HUES6 (cell line): ENCODE results near the gene ZSCAN21.

Experiments used
- H3K27ac ChIP-seq: 2 replicates; pipeline ENCODE4 v1.7.0; 2013; ENCODE audit warnings: low read depth, mild to moderate bottlenecking, low read length, inconsistent platforms
- H3K27me3 ChIP-seq: 2 replicates; pipeline ENCODE4 v1.6.1; 2013; ENCODE audit warnings: low read length; ENCODE audit not compliant: control insufficient read depth, insufficient read depth
- H3K36me3 ChIP-seq: 2 replicates; pipeline ENCODE4 v1.6.1; 2013; ENCODE audit warnings: low read length; ENCODE audit not compliant: control insufficient read depth, insufficient read depth
- H3K4me1 ChIP-seq: 2 replicates; pipeline ENCODE4 v1.6.1; 2013; ENCODE audit warnings: low read length; ENCODE audit not compliant: control insufficient read depth, insufficient read depth
- H3K4me3 ChIP-seq: 2 replicates; pipeline ENCODE4 v1.5.1; 2013; ENCODE audit warnings: low read depth, low read length
- H3K9ac ChIP-seq: one replicate; pipeline ENCODE4 v1.6.1; 2013; ENCODE audit warnings: mild to moderate bottlenecking, low read length
- H3K9me3 ChIP-seq: 2 replicates; pipeline ENCODE4 v1.6.1; 2013; ENCODE audit warnings: low read depth, low read length; ENCODE audit not compliant: control insufficient read depth, insufficient read depth

ZSCAN21 gene

GRCh38 chr7:100015232-100016214, 34.1 kb upstream of the ZSCAN21 start, which contains the start of gene ZKSCAN1:
TSS of gene ZKSCAN1 (plus strand) at chr7:100015596. CDS start at chr7:100023507, 7,911 bp downstream.
- H3K4me1 ChIP-seq, result peaks cover 12% of the 10 kb centered on the region
- H3K9me3 ChIP-seq, result no peaks in the 10 kb centered on the region
- peak within 1 kb of the TSS; percentile 91 for H3K27ac ChIP-seq
- H3K36me3 ChIP-seq, result peaks cover 9% of the 10 kb centered on the region
- H3K4me3 ChIP-seq, result peak within 1 kb of the TSS; percentile 97
- H3K27me3 ChIP-seq, result no peaks in the 10 kb centered on the region; the same call in 1 of the 2 replicates
- H3K9ac ChIP-seq, result peak within 1 kb of the TSS; percentile 94

GRCh38 chr7:100016215-100016901, 33.2 kb upstream of the ZSCAN21 start:
- Histone ChIP-seq H3K4me3 (peak overlapping the region; percentile 97), H3K27ac (peak overlapping the region; percentile 91; the same call in 1 of the 2 replicates)

GRCh38 chr7:100017300-100017699, 32.3 kb upstream of the ZSCAN21 start:
- H3K9me3 ChIP-seq, result no peaks in the 10 kb centered on the region
- H3K36me3 ChIP-seq, result peaks cover 12% of the 10 kb centered on the region
- no peak overlapping the region for H3K4me3 ChIP-seq
- no peaks in the 10 kb centered on the region for H3K27me3 ChIP-seq
- H3K4me1 ChIP-seq, result peaks cover 12% of the 10 kb centered on the region
- H3K27ac ChIP-seq, result no peak overlapping the region
- no peak overlapping the region for H3K9ac ChIP-seq

More at GRCh38 chr7:100016215-100016901, 33.2 kb upstream of the ZSCAN21 start:
- Histone ChIP-seq H3K9ac (peak overlapping the region; percentile 94), H3K27me3 (no peaks in the 10 kb centered on the region; the same call in 1 of the 2 replicates), H3K9me3 (no peaks in the 10 kb centered on the region), H3K4me1 (peaks cover 12% of the 10 kb centered on the region), H3K36me3 (peaks cover 9% of the 10 kb centered on the region)

- Histone ChIP-seq H3K4me3 (no peak overlapping the region), H3K27me3 (no peaks in the 10 kb centered on the region), H3K9ac (no peak overlapping the region), H3K27ac (no peak overlapping the region), H3K36me3 (peaks cover 17% of the 10 kb centered on the region), H3K4me1 (peaks cover 12% of the 10 kb centered on the region), H3K9me3 (no peaks in the 10 kb centered on the region)
Observed at GRCh38 chr7:100017875-100018274, 31.7 kb upstream of the ZSCAN21 start.

GRCh38 chr7:100019908-100020307, 29.7 kb upstream of the ZSCAN21 start:
- Histone ChIP-seq H3K9ac (no peak overlapping the region), H3K36me3 (peaks cover 36% of the 10 kb centered on the region), H3K4me3 (no peak overlapping the region), H3K27ac (no peak overlapping the region), H3K4me1 (peaks cover 12% of the 10 kb centered on the region), H3K9me3 (no peaks in the 10 kb centered on the region), H3K27me3 (no peaks in the 10 kb centered on the region)

GRCh38 chr7:100021297-100021696, 28.3 kb upstream of the ZSCAN21 start:
- Histone ChIP-seq H3K4me3 (no peak overlapping the region), H3K4me1 (peaks cover 7% of the 10 kb centered on the region), H3K27ac (no peak overlapping the region), H3K9me3 (no peaks in the 10 kb centered on the region), H3K27me3 (no peaks in the 10 kb centered on the region), H3K36me3 (peaks cover 48% of the 10 kb centered on the region), H3K9ac (peak overlapping the region; percentile 16)

- Histone ChIP-seq H3K36me3 (peaks cover 57% of the 10 kb centered on the region), H3K9me3 (no peaks in the 10 kb centered on the region), H3K27ac (no peak overlapping the region), H3K9ac (peak overlapping the region; percentile 17), H3K4me1 (no peaks in the 10 kb centered on the region), H3K27me3 (no peaks in the 10 kb centered on the region), H3K4me3 (no peak overlapping the region)
Observed at GRCh38 chr7:100022621-100023020, 27.0 kb upstream of the ZSCAN21 start.

GRCh38 chr7:100023526-100023925, 26.0 kb upstream of the ZSCAN21 start:
- no peaks in the 10 kb centered on the region for H3K9me3 ChIP-seq
- H3K27ac ChIP-seq, result no peak overlapping the region
- H3K27me3 ChIP-seq, result no peaks in the 10 kb centered on the region
- H3K9ac ChIP-seq, result no peak overlapping the region
- peaks cover 64% of the 10 kb centered on the region for H3K36me3 ChIP-seq
- H3K4me1 ChIP-seq, result no peaks in the 10 kb centered on the region
- no peak overlapping the region for H3K4me3 ChIP-seq

- no peak overlapping the region for H3K9ac ChIP-seq
- H3K4me1 ChIP-seq, result no peaks in the 10 kb centered on the region
- H3K27me3 ChIP-seq, result no peaks in the 10 kb centered on the region
- H3K4me3 ChIP-seq, result no peak overlapping the region
- H3K36me3 ChIP-seq, result peaks cover 60% of the 10 kb centered on the region
- no peaks in the 10 kb centered on the region for H3K9me3 ChIP-seq
- H3K27ac ChIP-seq, result no peak overlapping the region
Observed at GRCh38 chr7:100024020-100024619, 25.5 kb upstream of the ZSCAN21 start.

- Histone ChIP-seq H3K27ac (no peak overlapping the region), H3K9ac (no peak overlapping the region), H3K4me1 (no peaks in the 10 kb centered on the region), H3K27me3 (no peaks in the 10 kb centered on the region), H3K9me3 (no peaks in the 10 kb centered on the region), H3K36me3 (peaks cover 85% of the 10 kb centered on the region), H3K4me3 (no peak overlapping the region)
Observed at GRCh38 chr7:100027197-100027596, 22.4 kb upstream of the ZSCAN21 start.
